ENCODE measurements around the gene SRPRB. TPM values are rescaled to one million over a fixed set of nuclear protein-coding genes. Genes with fewer than 3 reads are reported as not detected.

The SRPRB gene
- total RNA-seq, 1 donor from 2014 or later, result 30.2 TPM

- no peak overlapping the region for H3K27ac Mint-ChIP-seq
- H3F3A ChIP-seq (ENCODE audit: low read depth), result no peaks in the 10 kb centered on the region
Measured at GRCh38 chr3:133763797-133764683, 41.6 kb upstream of the SRPRB start.

GRCh38 chr3:133765256-133765655, 40.4 kb upstream of the SRPRB start:
- H3K4me1 ChIP-seq, result no peaks in the 10 kb centered on the region

More at GRCh38 chr3:133763797-133764683, 41.6 kb upstream of the SRPRB start:
- Histone ChIP-seq H3K4me2 (no peak overlapping the region), H3K9me3 (ENCODE audit: low read depth) (no peaks in the 10 kb centered on the region), H2AFZ (replicated peaks) (no peak overlapping the region), H3K27me3 (no peaks in the 10 kb centered on the region), H3K36me3 (no peaks in the 10 kb centered on the region), H3K9ac (no peak overlapping the region), H3K27ac (no peak overlapping the region), H3K79me2 (ENCODE audit: low read depth) (no peaks in the 10 kb centered on the region), H3K4me3 (no peak overlapping the region), H4K20me1 (ENCODE audit: low read depth) (no peaks in the 10 kb centered on the region), H3K4me1 (peaks cover under 1% of the 10 kb centered on the region)
- Mint-ChIP-seq H3K27me3 (ENCODE audit: insufficient read depth, low read depth) (peaks cover 7% of the 10 kb centered on the region), H3K4me3 (no peak overlapping the region), H3K9me3 (no peaks in the 10 kb centered on the region), H3K4me1 (no peaks in the 10 kb centered on the region), H3K36me3 (no peaks in the 10 kb centered on the region)
- TF ChIP-seq EZH2 (IDR thresholded peaks at IDR 0.05) (no peak), EZH2phosphoT487 (IDR thresholded peaks at IDR 0.05) (no peak), CTCF (IDR thresholded peaks at IDR 0.05) (no peak)
- DNase-seq (ENCODE audit: low spot score), result no peak

GRCh38 chr3:133767607-133768006, 38.0 kb upstream of the SRPRB start:
- Histone ChIP-seq H4K20me1 (ENCODE audit: low read depth) (no peaks in the 10 kb centered on the region), H3K79me2 (ENCODE audit: low read depth) (no peaks in the 10 kb centered on the region), H3K9me3 (ENCODE audit: low read depth) (no peaks in the 10 kb centered on the region), H3K36me3 (no peaks in the 10 kb centered on the region), H3K27ac (no peak overlapping the region), H3K4me3 (no peak overlapping the region), H3K9ac (no peak overlapping the region), H3K4me1 (no peaks in the 10 kb centered on the region), H3K4me2 (no peak overlapping the region), H2AFZ (replicated peaks) (no peak overlapping the region), H3K27me3 (no peaks in the 10 kb centered on the region), H3F3A (ENCODE audit: low read depth) (no peaks in the 10 kb centered on the region)
- no peaks in the 10 kb centered on the region for H3K4me1 Mint-ChIP-seq
- no peak overlapping the region for H3K27ac Mint-ChIP-seq
- no peak overlapping the region for H3K4me3 Mint-ChIP-seq
- H3K36me3 Mint-ChIP-seq, result no peaks in the 10 kb centered on the region
- TF ChIP-seq EZH2 (IDR thresholded peaks at IDR 0.05), result no peak
- TF ChIP-seq EZH2phosphoT487 (IDR thresholded peaks at IDR 0.05), result no peak
- no peak for TF ChIP-seq CTCF (IDR thresholded peaks at IDR 0.05)
- H3K27me3 Mint-ChIP-seq (ENCODE audit: insufficient read depth, low read depth), result peaks cover 7% of the 10 kb centered on the region
- no peak for DNase-seq (ENCODE audit: low spot score)
- no peaks in the 10 kb centered on the region for H3K9me3 Mint-ChIP-seq

More at GRCh38 chr3:133765256-133765655, 40.4 kb upstream of the SRPRB start:
- no peaks in the 10 kb centered on the region for H3F3A ChIP-seq (ENCODE audit: low read depth)
- Mint-ChIP-seq H3K4me1 (no peaks in the 10 kb centered on the region), H3K36me3 (no peaks in the 10 kb centered on the region), H3K27me3 (ENCODE audit: insufficient read depth, low read depth) (peaks cover 7% of the 10 kb centered on the region), H3K9me3 (no peaks in the 10 kb centered on the region), H3K4me3 (no peak overlapping the region), H3K27ac (no peak overlapping the region)
- H3K9ac ChIP-seq, result no peak overlapping the region
- DNase-seq (ENCODE audit: low spot score), result no peak
- no peaks in the 10 kb centered on the region for H3K36me3 ChIP-seq
- no peak overlapping the region for H2AFZ ChIP-seq (replicated peaks)
- no peaks in the 10 kb centered on the region for H3K27me3 ChIP-seq
- no peak overlapping the region for H3K4me3 ChIP-seq
- no peak overlapping the region for H3K27ac ChIP-seq
- TF ChIP-seq EZH2phosphoT487 (IDR thresholded peaks at IDR 0.05) (no peak), EZH2 (IDR thresholded peaks at IDR 0.05) (no peak), CTCF (IDR thresholded peaks at IDR 0.05) (no peak)
- no peaks in the 10 kb centered on the region for H4K20me1 ChIP-seq (ENCODE audit: low read depth)
- H3K9me3 ChIP-seq (ENCODE audit: low read depth), result no peaks in the 10 kb centered on the region
- H3K4me2 ChIP-seq, result no peak overlapping the region
- H3K79me2 ChIP-seq (ENCODE audit: low read depth), result no peaks in the 10 kb centered on the region

All from neural progenitor cell (in vitro differentiated cells).